ENCODE results near the gene PARD3B.

PARD3B gene

DNA sequence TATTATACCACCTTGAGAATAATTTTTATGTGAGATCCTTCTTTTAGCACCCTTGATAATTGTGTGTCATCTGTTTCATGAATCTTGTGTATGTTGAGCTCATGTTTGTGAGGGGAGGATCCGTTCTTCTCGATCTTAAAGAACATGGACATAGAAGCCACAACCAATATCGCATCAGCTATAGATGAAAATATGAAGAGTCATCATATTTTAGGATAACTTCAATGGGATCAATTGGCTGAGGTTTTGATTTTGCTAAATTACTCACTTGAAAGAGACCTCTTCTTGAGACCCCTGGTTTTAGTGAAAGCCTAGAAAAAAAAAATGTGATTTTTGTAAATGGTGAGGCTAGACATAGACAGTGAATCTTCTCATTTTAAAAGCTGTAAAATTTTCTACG, 751.7 kb downstream of the PARD3B start:
- TF ChIP-seq EZH2phosphoT487 (IDR thresholded peaks at IDR 0.05; ENCODE audit: low read length): no peak
- no peak for TF ChIP-seq EZH2 (optimal IDR thresholded peaks at IDR 0.05; ENCODE audit: low read depth, low read length)
- TF ChIP-seq, protein P1, sequence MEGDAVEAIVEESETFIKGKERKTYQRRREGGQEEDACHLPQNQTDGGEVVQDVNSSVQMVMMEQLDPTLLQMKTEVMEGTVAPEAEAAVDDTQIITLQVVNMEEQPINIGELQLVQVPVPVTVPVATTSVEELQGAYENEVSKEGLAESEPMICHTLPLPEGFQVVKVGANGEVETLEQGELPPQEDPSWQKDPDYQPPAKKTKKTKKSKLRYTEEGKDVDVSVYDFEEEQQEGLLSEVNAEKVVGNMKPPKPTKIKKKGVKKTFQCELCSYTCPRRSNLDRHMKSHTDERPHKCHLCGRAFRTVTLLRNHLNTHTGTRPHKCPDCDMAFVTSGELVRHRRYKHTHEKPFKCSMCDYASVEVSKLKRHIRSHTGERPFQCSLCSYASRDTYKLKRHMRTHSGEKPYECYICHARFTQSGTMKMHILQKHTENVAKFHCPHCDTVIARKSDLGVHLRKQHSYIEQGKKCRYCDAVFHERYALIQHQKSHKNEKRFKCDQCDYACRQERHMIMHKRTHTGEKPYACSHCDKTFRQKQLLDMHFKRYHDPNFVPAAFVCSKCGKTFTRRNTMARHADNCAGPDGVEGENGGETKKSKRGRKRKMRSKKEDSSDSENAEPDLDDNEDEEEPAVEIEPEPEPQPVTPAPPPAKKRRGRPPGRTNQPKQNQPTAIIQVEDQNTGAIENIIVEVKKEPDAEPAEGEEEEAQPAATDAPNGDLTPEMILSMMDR (IDR thresholded peaks at IDR 0.05; ENCODE audit: low read length): no peak
- no peaks in the 10 kb centered on the region for H3F3A ChIP-seq (ENCODE audit: insufficient read depth, low read length)
- no peaks in the 10 kb centered on the region for H4K20me1 ChIP-seq (ENCODE audit: insufficient read depth, low read length)
- no peaks in the 10 kb centered on the region for H3K4me1 ChIP-seq (ENCODE audit: low read length)
- H3K79me2 ChIP-seq (ENCODE audit: low read length): no peaks in the 10 kb centered on the region
- no peak overlapping the region for H3K4me3 ChIP-seq (ENCODE audit: low read length)
- no peaks in the 10 kb centered on the region for H3K27me3 ChIP-seq (replicated peaks; ENCODE audit: insufficient read depth, low read length)
- no peaks in the 10 kb centered on the region for H3K36me3 ChIP-seq (replicated peaks; ENCODE audit: insufficient read depth, low read length)
- no peaks in the 10 kb centered on the region for H3K9me3 ChIP-seq (replicated peaks; ENCODE audit: insufficient read depth, low read length)
- DNase-seq: no peak
- H3K4me2 ChIP-seq (ENCODE audit: low read depth, low read length): no peak overlapping the region
- H3K9me2 ChIP-seq (replicated peaks; ENCODE audit: insufficient read depth, low read length): no peaks in the 10 kb centered on the region
- H2AFZ ChIP-seq (ENCODE audit: low read length): no peak overlapping the region
- H3K27ac ChIP-seq (ENCODE audit: low read length): no peak overlapping the region
- no peak overlapping the region for H3K9ac ChIP-seq (ENCODE audit: low read length)

DNA sequence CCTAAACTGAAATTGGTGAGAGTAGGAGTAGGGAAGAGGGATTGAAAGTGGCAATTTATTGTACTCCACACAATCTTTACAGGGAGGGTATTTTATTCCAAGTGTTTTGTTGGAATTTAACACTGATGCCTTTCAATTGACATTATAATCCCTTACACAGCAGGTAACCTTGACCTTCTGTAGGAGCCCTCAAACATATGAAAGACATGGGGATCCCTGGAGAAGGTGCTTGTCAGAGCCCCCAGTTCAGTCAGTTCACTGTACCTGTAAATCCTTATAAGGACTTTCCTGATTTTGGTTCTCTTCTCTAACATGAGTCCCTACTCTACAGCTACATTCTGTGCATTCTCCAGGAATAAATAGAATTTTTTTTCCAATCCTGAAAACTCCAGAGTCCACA, 752.1 kb downstream of the PARD3B start:
- H3K79me2 ChIP-seq (ENCODE audit: low read length): no peaks in the 10 kb centered on the region
- H3K27ac ChIP-seq (ENCODE audit: low read length): no peak overlapping the region
- no peak overlapping the region for H2AFZ ChIP-seq (ENCODE audit: low read length)
- no peaks in the 10 kb centered on the region for H3F3A ChIP-seq (ENCODE audit: insufficient read depth, low read length)
- no peaks in the 10 kb centered on the region for H3K36me3 ChIP-seq (replicated peaks; ENCODE audit: insufficient read depth, low read length)
- DNase-seq: no peak
- H3K27me3 ChIP-seq (replicated peaks; ENCODE audit: insufficient read depth, low read length): no peaks in the 10 kb centered on the region
- no peaks in the 10 kb centered on the region for H4K20me1 ChIP-seq (ENCODE audit: insufficient read depth, low read length)
- no peak overlapping the region for H3K4me2 ChIP-seq (ENCODE audit: low read depth, low read length)
- no peaks in the 10 kb centered on the region for H3K4me1 ChIP-seq (ENCODE audit: low read length)
- no peak overlapping the region for H3K9ac ChIP-seq (ENCODE audit: low read length)
- no peaks in the 10 kb centered on the region for H3K9me3 ChIP-seq (replicated peaks; ENCODE audit: insufficient read depth, low read length)
- H3K4me3 ChIP-seq (ENCODE audit: low read length): no peak overlapping the region
- TF ChIP-seq EZH2 (optimal IDR thresholded peaks at IDR 0.05; ENCODE audit: low read depth, low read length) (no peak), EZH2phosphoT487 (IDR thresholded peaks at IDR 0.05; ENCODE audit: low read length) (no peak)
- TF ChIP-seq, protein P1 (IDR thresholded peaks at IDR 0.05; ENCODE audit: low read length): no peak
- no peaks in the 10 kb centered on the region for H3K9me2 ChIP-seq (replicated peaks; ENCODE audit: insufficient read depth, low read length)

DNA sequence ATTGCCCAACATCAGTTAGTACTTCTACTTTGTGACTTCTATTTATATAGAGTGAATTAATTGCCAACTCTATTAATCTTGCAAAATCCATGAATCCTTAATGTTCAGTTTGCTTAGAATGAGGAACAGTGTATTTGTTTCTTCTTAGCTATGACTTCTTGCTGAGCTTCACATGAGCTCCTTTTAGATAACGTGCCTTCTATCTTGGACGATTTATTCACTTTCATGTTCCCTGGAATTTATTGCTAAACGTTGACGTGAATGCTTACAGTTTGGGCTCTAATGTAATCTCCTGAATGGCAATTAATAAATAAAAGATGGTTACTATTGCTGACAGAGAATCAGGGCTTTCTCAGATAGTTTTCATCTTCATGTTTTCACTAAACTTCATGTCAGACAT, 752.6 kb downstream of the PARD3B start:
- no peaks in the 10 kb centered on the region for H4K20me1 ChIP-seq (ENCODE audit: insufficient read depth, low read length)
- H3K79me2 ChIP-seq (ENCODE audit: low read length): no peaks in the 10 kb centered on the region
- no peaks in the 10 kb centered on the region for H3F3A ChIP-seq (ENCODE audit: insufficient read depth, low read length)
- H3K36me3 ChIP-seq (replicated peaks; ENCODE audit: insufficient read depth, low read length): no peaks in the 10 kb centered on the region
- no peak overlapping the region for H3K9ac ChIP-seq (ENCODE audit: low read length)
- no peaks in the 10 kb centered on the region for H3K27me3 ChIP-seq (replicated peaks; ENCODE audit: insufficient read depth, low read length)
- H3K9me3 ChIP-seq (replicated peaks; ENCODE audit: insufficient read depth, low read length): no peaks in the 10 kb centered on the region
- H3K4me3 ChIP-seq (ENCODE audit: low read length): no peak overlapping the region
- H3K4me1 ChIP-seq (ENCODE audit: low read length): no peaks in the 10 kb centered on the region
- H3K9me2 ChIP-seq (replicated peaks; ENCODE audit: insufficient read depth, low read length): no peaks in the 10 kb centered on the region
- no peak for DNase-seq
- no peak overlapping the region for H3K27ac ChIP-seq (ENCODE audit: low read length)
- no peak overlapping the region for H2AFZ ChIP-seq (ENCODE audit: low read length)
- TF ChIP-seq EZH2phosphoT487 (IDR thresholded peaks at IDR 0.05; ENCODE audit: low read length) (no peak), EZH2 (optimal IDR thresholded peaks at IDR 0.05; ENCODE audit: low read depth, low read length) (no peak)
- TF ChIP-seq, protein P1 (IDR thresholded peaks at IDR 0.05; ENCODE audit: low read length): no peak
- H3K4me2 ChIP-seq (ENCODE audit: low read depth, low read length): no peak overlapping the region

All from MM.1S (cell line).